ENCODE data around the gene TNPO3. TPM values are rescaled to one million over a fixed set of nuclear protein-coding genes. Genes with fewer than 3 reads are reported as not detected.

TNPO3 gene
- total and polyA plus RNA-seq, 2 experiments from 2014 or later = 21.8 to 31.1 TPM

GRCh38 chr7:128912281-128912680 lies 142.6 kb downstream of the TNPO3 start:
- no peak for DNase-seq (ENCODE audit: low read depth in 1 of 2, low spot score in 1 of 2)
- Histone ChIP-seq H3K4me1 (ENCODE audit: low read depth) (no peaks in the 10 kb centered on the region), H3K4me3 (no peak overlapping the region), H3K9me3 (ENCODE audit: low read depth) (no peaks in the 10 kb centered on the region), H3K36me3 (no peaks in the 10 kb centered on the region), H3K27ac (no peak overlapping the region), H3K27me3 (peaks cover 50% of the 10 kb centered on the region)
- TF ChIP-seq, protein P1, sequence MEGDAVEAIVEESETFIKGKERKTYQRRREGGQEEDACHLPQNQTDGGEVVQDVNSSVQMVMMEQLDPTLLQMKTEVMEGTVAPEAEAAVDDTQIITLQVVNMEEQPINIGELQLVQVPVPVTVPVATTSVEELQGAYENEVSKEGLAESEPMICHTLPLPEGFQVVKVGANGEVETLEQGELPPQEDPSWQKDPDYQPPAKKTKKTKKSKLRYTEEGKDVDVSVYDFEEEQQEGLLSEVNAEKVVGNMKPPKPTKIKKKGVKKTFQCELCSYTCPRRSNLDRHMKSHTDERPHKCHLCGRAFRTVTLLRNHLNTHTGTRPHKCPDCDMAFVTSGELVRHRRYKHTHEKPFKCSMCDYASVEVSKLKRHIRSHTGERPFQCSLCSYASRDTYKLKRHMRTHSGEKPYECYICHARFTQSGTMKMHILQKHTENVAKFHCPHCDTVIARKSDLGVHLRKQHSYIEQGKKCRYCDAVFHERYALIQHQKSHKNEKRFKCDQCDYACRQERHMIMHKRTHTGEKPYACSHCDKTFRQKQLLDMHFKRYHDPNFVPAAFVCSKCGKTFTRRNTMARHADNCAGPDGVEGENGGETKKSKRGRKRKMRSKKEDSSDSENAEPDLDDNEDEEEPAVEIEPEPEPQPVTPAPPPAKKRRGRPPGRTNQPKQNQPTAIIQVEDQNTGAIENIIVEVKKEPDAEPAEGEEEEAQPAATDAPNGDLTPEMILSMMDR (IDR thresholded peaks at IDR 0.05; ENCODE audit: low read depth, low read length) = no peak

DNA sequence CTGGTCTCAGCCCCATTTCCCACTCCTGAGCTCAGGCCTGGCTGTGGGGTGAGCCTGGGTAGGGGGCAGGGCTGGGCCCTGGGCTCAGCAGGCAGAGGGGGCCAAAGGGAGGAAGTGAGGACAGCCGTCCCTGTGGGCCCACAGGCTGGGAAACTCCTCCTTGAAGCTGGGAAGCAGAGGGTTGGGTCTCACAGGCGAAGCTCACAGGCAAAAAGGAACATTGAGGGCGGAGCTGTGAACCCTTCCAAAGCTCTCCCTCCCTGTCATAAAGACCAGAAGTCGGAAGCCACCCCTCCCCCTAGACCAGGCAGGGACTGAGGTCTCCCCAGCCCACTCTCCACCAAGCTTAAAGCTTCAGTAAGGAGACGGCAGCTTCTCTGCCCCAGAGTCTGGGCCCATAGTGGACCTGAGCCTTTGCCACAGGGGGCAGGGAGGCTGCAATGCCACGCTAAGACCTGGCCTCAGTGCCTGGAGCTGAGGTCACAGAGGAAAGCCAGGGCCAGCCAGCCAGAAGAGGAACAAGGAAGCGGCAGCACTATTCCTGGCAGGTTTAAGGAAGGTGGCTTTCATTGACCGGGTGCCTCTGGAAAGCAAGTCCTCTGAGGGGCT lies 143.4 kb downstream of the TNPO3 start:
- Histone ChIP-seq H3K4me1 (ENCODE audit: low read depth) (no peaks in the 10 kb centered on the region), H3K4me3 (no peak overlapping the region), H3K27me3 (peaks cover 42% of the 10 kb centered on the region), H3K9me3 (ENCODE audit: low read depth) (no peaks in the 10 kb centered on the region), H3K27ac (no peak overlapping the region), H3K36me3 (no peaks in the 10 kb centered on the region)
- peak; percentile 30 to 59 for DNase-seq (ENCODE audit: low read depth in 1 of 2, low spot score in 1 of 2)
- TF ChIP-seq, protein P1 (IDR thresholded peaks at IDR 0.05; ENCODE audit: low read depth, low read length) = no peak

DNA sequence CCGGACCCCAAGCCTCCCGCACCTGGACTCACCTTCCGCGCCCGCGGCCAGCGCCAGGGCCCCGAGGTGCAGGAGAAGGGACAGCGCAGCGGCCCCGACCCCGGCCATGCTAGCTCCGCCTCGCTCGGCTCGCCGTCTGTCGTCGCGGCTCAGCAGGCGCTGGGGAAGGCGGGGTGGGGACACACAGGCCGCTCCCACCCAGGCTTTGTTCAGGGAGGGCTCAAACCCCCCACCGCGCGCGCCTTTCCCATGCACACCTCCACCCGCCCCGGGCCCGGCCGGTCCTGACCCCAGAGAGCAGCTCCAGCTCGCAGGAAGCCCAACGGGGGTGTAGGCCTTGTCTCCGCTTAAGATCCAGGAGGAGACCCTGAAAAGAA lies 144.4 kb downstream of the TNPO3 start, which contains the start of gene KCP:
Gene KCP (minus strand): TSS at position 141 of the 377 bp plus-strand sequence. CDS start 33 bp downstream, at position 108.
- Histone ChIP-seq H3K27me3 (peaks cover 33% of the 10 kb centered on the region), H3K27ac (no peak within 1 kb of the TSS), H3K4me1 (ENCODE audit: low read depth) (no peaks in the 10 kb centered on the region), H3K9me3 (ENCODE audit: low read depth) (no peaks in the 10 kb centered on the region), H3K4me3 (no peak within 1 kb of the TSS), H3K36me3 (no peaks in the 10 kb centered on the region)
- DNase-seq (ENCODE audit: low read depth in 1 of 2, low spot score in 1 of 2) = no peak
- TF ChIP-seq, protein P1 (IDR thresholded peaks at IDR 0.05; ENCODE audit: low read depth, low read length) = no peak

GRCh38 chr7:128909625-128910568 lies 145.0 kb downstream of the TNPO3 start:
- TF ChIP-seq, protein P1 (IDR thresholded peaks at IDR 0.05; ENCODE audit: low read depth, low read length) = no peak
- Histone ChIP-seq H3K36me3 (no peaks in the 10 kb centered on the region), H3K4me1 (ENCODE audit: low read depth) (no peaks in the 10 kb centered on the region), H3K4me3 (no peak overlapping the region), H3K27me3 (peaks cover 26% of the 10 kb centered on the region), H3K27ac (no peak overlapping the region), H3K9me3 (ENCODE audit: low read depth) (no peaks in the 10 kb centered on the region)
- peak in 1 of 2 donors; percentile 69 for DNase-seq (ENCODE audit: low read depth in 1 of 2, low spot score in 1 of 2)

- H3K27me3 ChIP-seq = peaks cover 17% of the 10 kb centered on the region
Observed at GRCh38 chr7:128908750-128909624, 145.9 kb downstream of the TNPO3 start.

More at GRCh38 chr7:128908750-128909624, 145.9 kb downstream of the TNPO3 start:
- DNase-seq (ENCODE audit: low read depth in 1 of 2, low spot score in 1 of 2) = no peak
- TF ChIP-seq, protein P1 (IDR thresholded peaks at IDR 0.05; ENCODE audit: low read depth, low read length) = no peak
- no peaks in the 10 kb centered on the region for H3K36me3 ChIP-seq
- H3K4me3 ChIP-seq = no peak overlapping the region
- no peak overlapping the region for H3K27ac ChIP-seq
- no peaks in the 10 kb centered on the region for H3K4me1 ChIP-seq (ENCODE audit: low read depth)
- no peaks in the 10 kb centered on the region for H3K9me3 ChIP-seq (ENCODE audit: low read depth)

Data from cardiac muscle cell (in vitro differentiated cells and primary cell).